ENCODE measurements around the gene PPM1H. TPM values are rescaled to one million over a fixed set of nuclear protein-coding genes. Genes with fewer than 3 reads are reported as not detected.

Gene PPM1H
- total and polyA plus RNA-seq, 2 of the 8 experiments (the other 6 are each of a cell fraction or from before 2014, with no cell fraction given): 16.4 to 36.1 TPM

DNA sequence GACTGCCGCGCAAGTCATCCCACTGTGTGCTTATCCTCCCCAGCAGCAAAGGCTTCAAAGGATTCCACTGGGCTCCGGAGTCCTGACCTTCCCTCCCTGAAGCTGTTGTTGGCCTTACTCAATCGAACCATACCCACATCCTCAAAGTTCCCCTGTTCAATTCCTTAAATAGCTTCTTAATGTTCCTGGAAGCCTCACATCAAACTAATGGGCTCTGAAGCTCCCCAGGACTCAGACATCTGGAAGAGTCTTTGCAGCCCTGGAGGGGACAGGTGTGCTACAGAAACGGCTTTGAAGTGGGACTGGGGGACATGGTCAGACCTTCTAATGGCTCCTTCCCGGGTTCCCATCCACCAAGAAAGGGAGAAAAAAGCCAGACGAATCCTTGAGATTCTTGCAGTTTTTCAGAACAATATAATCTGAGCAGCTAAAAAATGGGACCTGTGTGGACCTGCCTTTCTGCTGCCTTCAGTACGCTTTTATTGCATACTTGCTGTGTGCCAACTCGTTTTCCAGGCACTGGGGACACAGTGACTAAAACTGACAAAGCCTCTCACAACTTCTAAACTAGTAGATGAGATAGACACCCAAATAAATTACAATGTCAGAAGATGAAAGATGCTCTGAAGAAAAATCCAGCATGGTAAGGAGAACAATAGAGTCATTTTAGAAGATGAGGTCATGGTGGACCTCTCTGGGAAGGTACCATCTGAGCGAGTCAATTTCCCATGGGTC is 263.8 kb downstream of the PPM1H start:
- H3K4me1 ChIP-seq (replicated peaks in 1 of 4; ENCODE audit: control insufficient read depth in 3 of 4, insufficient read depth in 4 of 4, low read length in 3 of 4): peaks cover 0 to 8% (median 4%) of the 10 kb centered on the region in 4 experiments; a peak in 3 of 7 replicates
- no peak overlapping the region for H2BK20ac ChIP-seq (ENCODE audit: low read length)
- H3K27me3 ChIP-seq (replicated peaks in 1 of 4; ENCODE audit: control insufficient read depth in 3 of 4, extremely low read depth in 1 of 4, insufficient read depth in 3 of 4, low read length in 3 of 4): no peaks in the 10 kb centered on the region
- 91% methylated on average over 10 of the region's 10 CpGs; no CpG with 5 or more reads in 1 of the 2 experiments for WGBS, 2 experiments (ENCODE audit: extremely low coverage in 1 of 2, insufficient coverage in 1 of 2, insufficient read length in 1 of 2, insufficient replicate concordance in 2 of 2, low coverage in 1 of 2, low lambda C conversion rate in 2 of 2, missing lambda C conversion rate in 1 of 2)
- H3K23ac ChIP-seq (ENCODE audit: insufficient read length): no peak overlapping the region
- DNase-seq (ENCODE audit: low read depth in 1 of 2, low spot score in 2 of 2) (no peak), FAIRE-seq (no peak)
- no peak overlapping the region for H4K91ac ChIP-seq (replicated peaks; ENCODE audit: insufficient read length, low read length)
- no peaks in the 10 kb centered on the region; a peak in 1 of 4 replicates for H3K9me3 ChIP-seq (ENCODE audit: insufficient read depth in 2 of 2, low read depth in 1 of 2, low read length in 1 of 2)
- H3K27ac ChIP-seq (ENCODE audit: low read depth, low read length): no peak overlapping the region
- no peak overlapping the region for H2AK5ac ChIP-seq (ENCODE audit: low read depth, low read length)
- peaks cover 0 to 3% (median 0%) of the 10 kb centered on the region in 4 experiments; a peak in 1 of 8 replicates for H3K36me3 ChIP-seq (ENCODE audit: control insufficient read depth in 2 of 4, insufficient read depth in 4 of 4, low read length in 3 of 4)
- no peaks in the 10 kb centered on the region for H3K79me2 ChIP-seq (ENCODE audit: control insufficient read depth in 1 of 2, insufficient read depth in 2 of 2, low read length in 2 of 2)
- H3K18ac ChIP-seq (ENCODE audit: extremely low read depth, low read length): no peak overlapping the region
- POLR2A ChIA-PET (ENCODE audit: partially characterized antibody): no interaction called here
- no peak overlapping the region for H4K5ac ChIP-seq (ENCODE audit: insufficient read length, low read depth, low read length)
- H3K4me2 ChIP-seq (ENCODE audit: insufficient read depth in 1 of 2, low read depth in 2 of 2, low read length in 2 of 2): no peak overlapping the region
- H2BK5ac ChIP-seq (ENCODE audit: low read depth, low read length): no peak overlapping the region
- CTCF ChIA-PET (ENCODE audit: partially characterized antibody): interaction anchor here (0.8 to 2.4 kb wide), 3 partner anchors 10 to 145 kb away, joined by 3 to 7 read pairs (median 3); no protein-coding TSS in a partner anchor
- no peak overlapping the region for H3K56ac ChIP-seq (replicated peaks; ENCODE audit: insufficient read length, low read depth, low read length)
- no peaks in the 10 kb centered on the region for H4K20me1 ChIP-seq (replicated peaks in 1 of 2; ENCODE audit: control insufficient read depth in 1 of 2, insufficient read depth in 2 of 2, low read length in 2 of 2)
- H3K23me2 ChIP-seq (ENCODE audit: low read depth, low read length): no peaks in the 10 kb centered on the region
- H2AFZ ChIP-seq (ENCODE audit: low read length): no peak overlapping the region
- no peak overlapping the region for H3K4me3 ChIP-seq (ENCODE audit: extremely low read depth in 1 of 4, insufficient read depth in 2 of 4, low read depth in 3 of 4, low read length in 4 of 4)
- no peak overlapping the region for H2BK12ac ChIP-seq (ENCODE audit: low read depth, low read length)
- no peak overlapping the region for H2BK15ac ChIP-seq (ENCODE audit: low read length)
- H2BK120ac ChIP-seq (replicated peaks; ENCODE audit: low read depth, low read length): no peak overlapping the region
- H3K79me1 ChIP-seq (ENCODE audit: low read depth, low read length): no peaks in the 10 kb centered on the region
- H3K9ac ChIP-seq (replicated peaks in 1 of 4; ENCODE audit: extremely low read depth in 1 of 4, low read depth in 3 of 4, low read length in 3 of 4): no peak overlapping the region
- no peak overlapping the region for H3K4ac ChIP-seq (replicated peaks; ENCODE audit: insufficient read length, low read depth, low read length)
- H3K14ac ChIP-seq (ENCODE audit: insufficient read length): no peak overlapping the region
- no peak overlapping the region for H4K8ac ChIP-seq (ENCODE audit: extremely low read depth, insufficient read depth, low read length)
- no peak for TF ChIP-seq EP300 (IDR thresholded peaks at IDR 0.05; ENCODE audit: borderline replicate concordance in 1 of 2, low read depth in 2 of 2, low read length in 2 of 2)
- no peak for TF ChIP-seq POLR2A (IDR thresholded peaks at IDR 0.05; ENCODE audit: control extremely low read depth in 1 of 2, low read depth in 2 of 2, low read length in 2 of 2)
- TF ChIP-seq TAF1 (IDR thresholded peaks at IDR 0.05; ENCODE audit: low read depth, low read length): no peak
- no peak for TF ChIP-seq RAD21 (IDR thresholded peaks at IDR 0.05 in 1 of 2, conservative IDR thresholded peaks at IDR 0.05 in 1 of 2; ENCODE audit: low read depth in 2 of 2, low read length in 2 of 2)
- TF ChIP-seq, protein P1, sequence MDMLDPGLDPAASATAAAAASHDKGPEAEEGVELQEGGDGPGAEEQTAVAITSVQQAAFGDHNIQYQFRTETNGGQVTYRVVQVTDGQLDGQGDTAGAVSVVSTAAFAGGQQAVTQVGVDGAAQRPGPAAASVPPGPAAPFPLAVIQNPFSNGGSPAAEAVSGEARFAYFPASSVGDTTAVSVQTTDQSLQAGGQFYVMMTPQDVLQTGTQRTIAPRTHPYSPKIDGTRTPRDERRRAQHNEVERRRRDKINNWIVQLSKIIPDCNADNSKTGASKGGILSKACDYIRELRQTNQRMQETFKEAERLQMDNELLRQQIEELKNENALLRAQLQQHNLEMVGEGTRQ (IDR thresholded peaks at IDR 0.05; ENCODE audit: low read length): no peak
- TF ChIP-seq JUND (IDR thresholded peaks at IDR 0.05; ENCODE audit: low read length): no peak
- no peak for TF ChIP-seq BCL11A (IDR thresholded peaks at IDR 0.05; ENCODE audit: low read depth in 2 of 2, low read length in 2 of 2)
- TF ChIP-seq ZNF274 (IDR thresholded peaks at IDR 0.05; ENCODE audit: borderline replicate concordance, extremely low read depth, low read length): no peak
- TF ChIP-seq CTBP2 (IDR thresholded peaks at IDR 0.05; ENCODE audit: borderline replicate concordance, insufficient read depth, insufficient read length, low read length): no peak
- TF ChIP-seq PHF8 (conservative IDR thresholded peaks at IDR 0.05; ENCODE audit: low read depth, low read length): no peak
